Bronchial epithelial cell (primary cell): Measurements from ENCODE around the gene PAX5. TPM values are rescaled to one million over a fixed set of nuclear protein-coding genes. Genes with fewer than 3 reads are reported as not detected.

Source experiments
- DNase-seq: peaks from one replicate; pipeline ENCODE4 v3.0.0-alpha.2; 2010; ENCODE audit warnings: low read depth
- FAIRE-seq: peaks from 2 replicates; lab custom pipeline; 2011; peaks lifted over from hg19 to GRCh38; lab: Jason Lieb, UNC
- H3K27me3 ChIP-seq: 2 replicates; pipeline ENCODE4 v1.5.1; 2011; ENCODE audit warnings: low read length; ENCODE audit not compliant: control insufficient read depth, insufficient read depth
- H3K36me3 ChIP-seq: 2 replicates; pipeline ENCODE4 v1.5.1; 2011; ENCODE audit warnings: low read length; ENCODE audit not compliant: control insufficient read depth, insufficient read depth
- H3K4me3 ChIP-seq: 2 replicates; pipeline ENCODE4 v1.5.1; 2011; ENCODE audit warnings: mild to moderate bottlenecking, low read depth, low read length, control low read depth
- total RNA-seq: library from RNA; depleted of rRNA; stranded (reverse); fragments of >200 nt; gene quantifications from 2 replicates; pipeline ENCODE4 v1.2.1, GENCODE V29; 2014
- TF ChIP-seq, protein P1 (sequence below): IDR thresholded peaks from 2 replicates; pipeline ENCODE4 v1.5.1; 2011; ENCODE audit warnings: mild to moderate bottlenecking, moderate library complexity, low read length, control low read depth, inconsistent platforms; ENCODE audit not compliant: insufficient read depth, severe bottlenecking

PAX5 gene
- total RNA-seq, 1 donor from 2014 or later: not detected

DNA sequence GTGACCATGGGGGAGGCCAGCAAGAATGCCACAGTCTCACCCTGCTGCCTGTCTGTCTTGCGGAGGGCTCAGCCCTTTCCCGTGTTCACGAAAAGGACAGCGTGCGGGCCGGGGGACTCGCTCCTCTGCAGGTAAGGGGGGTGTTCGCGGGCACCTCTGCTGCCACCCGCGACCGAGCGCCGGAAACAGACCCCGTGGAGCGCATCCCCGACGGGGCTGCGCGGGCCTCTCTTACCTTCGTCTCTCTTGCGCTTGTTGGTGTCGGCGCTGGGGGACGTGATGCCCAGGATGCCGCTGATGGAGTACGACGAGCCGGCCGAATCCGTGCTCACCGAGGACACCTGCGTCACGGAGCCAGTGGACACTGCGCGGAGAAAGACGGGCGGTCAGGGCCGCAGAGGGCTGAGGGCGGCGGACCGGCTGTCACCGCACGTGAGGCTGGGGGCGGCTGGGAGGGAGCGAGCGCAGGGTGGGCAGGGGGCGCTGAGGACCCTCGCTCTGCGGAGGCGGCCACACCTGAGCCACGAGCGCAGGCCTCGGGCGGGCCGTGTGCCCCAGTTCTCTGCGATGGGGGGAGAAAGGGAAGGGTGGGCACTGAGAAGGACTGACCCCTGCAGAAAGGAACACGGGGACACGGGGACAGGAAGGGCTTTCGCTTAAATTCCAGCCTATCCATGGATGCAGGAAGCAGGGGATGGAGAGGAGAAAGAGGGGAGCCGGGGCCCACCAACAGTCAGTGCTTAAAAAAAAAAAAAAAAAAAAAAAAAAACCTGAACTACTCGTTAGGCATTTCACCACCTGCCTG, 31.5 kb downstream of the PAX5 start:
- peaks cover 25% of the 10 kb centered on the region for H3K27me3 ChIP-seq
- FAIRE-seq (no peak), DNase-seq (no peak)
- H3K36me3 ChIP-seq: no peaks in the 10 kb centered on the region
- H3K4me3 ChIP-seq: no peak overlapping the region
- TF ChIP-seq, protein P1, sequence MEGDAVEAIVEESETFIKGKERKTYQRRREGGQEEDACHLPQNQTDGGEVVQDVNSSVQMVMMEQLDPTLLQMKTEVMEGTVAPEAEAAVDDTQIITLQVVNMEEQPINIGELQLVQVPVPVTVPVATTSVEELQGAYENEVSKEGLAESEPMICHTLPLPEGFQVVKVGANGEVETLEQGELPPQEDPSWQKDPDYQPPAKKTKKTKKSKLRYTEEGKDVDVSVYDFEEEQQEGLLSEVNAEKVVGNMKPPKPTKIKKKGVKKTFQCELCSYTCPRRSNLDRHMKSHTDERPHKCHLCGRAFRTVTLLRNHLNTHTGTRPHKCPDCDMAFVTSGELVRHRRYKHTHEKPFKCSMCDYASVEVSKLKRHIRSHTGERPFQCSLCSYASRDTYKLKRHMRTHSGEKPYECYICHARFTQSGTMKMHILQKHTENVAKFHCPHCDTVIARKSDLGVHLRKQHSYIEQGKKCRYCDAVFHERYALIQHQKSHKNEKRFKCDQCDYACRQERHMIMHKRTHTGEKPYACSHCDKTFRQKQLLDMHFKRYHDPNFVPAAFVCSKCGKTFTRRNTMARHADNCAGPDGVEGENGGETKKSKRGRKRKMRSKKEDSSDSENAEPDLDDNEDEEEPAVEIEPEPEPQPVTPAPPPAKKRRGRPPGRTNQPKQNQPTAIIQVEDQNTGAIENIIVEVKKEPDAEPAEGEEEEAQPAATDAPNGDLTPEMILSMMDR: no peak

DNA sequence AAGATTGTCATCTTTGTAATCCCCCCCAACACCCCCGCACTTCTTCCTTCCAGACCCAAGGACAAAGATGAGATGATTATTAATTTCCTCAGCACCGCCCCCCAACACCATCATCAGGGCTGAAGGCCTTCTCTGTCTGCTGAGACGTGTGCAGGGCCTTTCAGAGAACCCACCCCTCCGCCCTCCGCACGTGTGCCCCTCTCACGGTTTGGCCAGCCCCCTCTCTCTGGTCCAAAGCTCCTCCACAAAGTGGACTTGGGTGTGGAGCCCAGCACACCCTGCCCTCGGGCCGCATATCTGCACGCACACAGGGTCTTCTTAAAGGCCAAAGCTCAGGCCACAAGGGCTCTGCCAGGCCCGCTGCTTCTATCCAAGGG, 32.0 kb downstream of the PAX5 start:
- FAIRE-seq: no peak
- H3K27me3 ChIP-seq: peaks cover 25% of the 10 kb centered on the region

DNA sequence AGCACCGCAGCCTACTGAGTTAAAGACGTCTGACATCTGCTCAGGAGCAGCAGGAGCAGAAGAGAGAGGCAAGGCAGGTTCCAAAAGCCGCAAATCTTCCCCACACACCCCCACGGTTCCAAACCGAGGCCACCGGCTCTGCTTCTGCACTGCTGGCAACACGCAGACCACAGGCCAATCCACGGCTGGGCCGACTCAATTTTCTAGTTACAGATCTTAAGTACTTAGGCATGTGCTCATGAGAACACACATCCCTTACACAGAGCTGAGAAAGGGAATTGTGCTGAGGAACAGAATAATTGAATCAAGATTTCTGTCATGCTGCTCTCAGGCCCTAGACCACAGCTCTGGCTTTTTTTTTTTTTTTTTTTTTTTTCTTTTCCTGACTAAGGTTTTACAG, 32.6 kb downstream of the PAX5 start:
- Histone ChIP-seq H3K36me3 (no peaks in the 10 kb centered on the region), H3K27me3 (peaks cover 23% of the 10 kb centered on the region), H3K4me3 (no peak overlapping the region)
- FAIRE-seq: no peak
- no peak for DNase-seq
- TF ChIP-seq, protein P1: no peak

More for the DNA sequence above, 32.0 kb downstream of the PAX5 start:
- TF ChIP-seq, protein P1: no peak
- no peak for DNase-seq
- no peaks in the 10 kb centered on the region for H3K36me3 ChIP-seq
- no peak overlapping the region for H3K4me3 ChIP-seq

DNA sequence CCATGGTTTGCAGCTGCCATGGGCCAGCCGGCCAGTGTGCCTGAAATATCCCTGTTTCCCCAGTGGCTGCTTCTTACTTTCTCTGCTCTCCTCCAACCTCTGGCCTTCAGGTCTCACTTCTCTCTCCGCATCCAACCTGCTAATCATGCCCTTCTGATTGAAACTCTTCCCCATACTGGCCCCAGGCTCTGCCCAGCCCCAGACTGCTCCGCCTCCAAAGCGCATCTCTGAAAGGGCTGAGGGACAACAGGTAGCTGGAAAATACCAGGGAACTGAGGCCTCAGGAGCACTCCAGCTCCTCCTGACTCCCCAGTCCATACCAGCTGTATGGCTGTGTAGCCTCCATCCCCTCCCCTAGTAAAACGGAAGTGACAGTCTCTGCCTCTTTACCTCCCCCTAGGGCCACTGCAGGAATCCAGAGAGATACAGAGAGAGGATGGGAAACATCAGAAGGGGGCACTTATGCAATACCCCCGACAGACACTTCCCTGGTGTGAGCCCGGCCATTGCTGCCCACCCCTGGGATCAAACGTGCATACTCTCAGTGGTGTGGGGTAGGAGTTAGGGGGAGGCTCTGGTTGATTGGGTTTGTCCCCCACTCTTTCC, 34.2 kb downstream of the PAX5 start:
- H3K27me3 ChIP-seq: peaks cover 20% of the 10 kb centered on the region

DNA sequence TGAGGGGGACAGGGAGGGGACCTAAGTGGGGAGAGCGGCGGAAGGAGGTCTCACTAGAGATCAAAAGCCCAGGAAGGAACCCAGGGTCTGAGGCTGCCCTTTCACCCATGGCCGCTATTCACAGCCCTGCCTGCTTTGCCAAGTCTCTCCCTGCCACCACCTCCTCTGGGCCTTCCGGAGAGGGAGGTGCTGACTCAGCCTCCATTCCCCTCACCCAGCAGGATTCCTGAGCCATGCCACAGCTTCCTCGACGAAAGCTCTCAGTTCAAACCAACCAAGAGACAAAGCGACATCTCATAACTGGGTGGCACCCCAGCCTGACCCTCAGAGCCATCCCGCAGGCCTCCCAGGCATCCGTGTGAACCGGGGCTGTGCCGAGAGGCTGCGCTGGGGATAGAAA, 36.7 kb downstream of the PAX5 start:
- peak; percentile 45 for DNase-seq
- no peaks in the 10 kb centered on the region for H3K36me3 ChIP-seq
- FAIRE-seq: no peak
- TF ChIP-seq, protein P1: no peak
- H3K4me3 ChIP-seq: no peak overlapping the region
- H3K27me3 ChIP-seq: peaks cover 8% of the 10 kb centered on the region

More for the DNA sequence above, 34.2 kb downstream of the PAX5 start:
- no peaks in the 10 kb centered on the region for H3K36me3 ChIP-seq
- FAIRE-seq: no peak
- H3K4me3 ChIP-seq: no peak overlapping the region
- TF ChIP-seq, protein P1: no peak
- DNase-seq: no peak
